Mesodermal cell (in vitro differentiated cells): Measurements from ENCODE around the gene ZSCAN30.
"Not testable (repeated sequence)": the region's sequence is repeated elsewhere in the genome, so short reads cannot be mapped to it uniquely, and the experiment has no call there.

Experiments
- H3K27ac ChIP-seq: 2 replicates; pipeline ENCODE4 v1.7.0; 2013; ENCODE audit warnings: mild to moderate bottlenecking, low read depth, low read length, moderate library complexity; ENCODE audit not compliant: severe bottlenecking
- H3K36me3 ChIP-seq: 2 replicates; pipeline ENCODE4 v1.7.1; 2013; ENCODE audit warnings: mild to moderate bottlenecking, low read length, moderate library complexity; ENCODE audit not compliant: control insufficient read depth, insufficient read depth
- H3K4me1 ChIP-seq: one replicate; pipeline ENCODE4 v1.7.1; 2013; ENCODE audit warnings: mild to moderate bottlenecking, low read length; ENCODE audit not compliant: insufficient read depth, control insufficient read depth, poor library complexity, severe bottlenecking
- H3K4me3 ChIP-seq: 2 replicates; pipeline ENCODE4 v1.7.0; 2013; ENCODE audit warnings: low read length, control low read depth, mild to moderate bottlenecking; ENCODE audit not compliant: insufficient read depth, poor library complexity, severe bottlenecking; ENCODE audit errors: extremely low read depth
- H3K9me3 ChIP-seq: 2 replicates; pipeline ENCODE4 v1.7.1; 2013; ENCODE audit warnings: mild to moderate bottlenecking, low read length, moderate library complexity; ENCODE audit not compliant: control insufficient read depth
- WGBS, 2 experiments: methylation state at CpG; one replicate each; pipeline ENCODE4 v1.1.5; 2013; ENCODE audit warnings: missing lambda C conversion rate in 2 of 2; ENCODE audit not compliant: insufficient coverage in 2 of 2; 5-methylcytosine and 5-hydroxymethylcytosine counted together

ZSCAN30 gene

DNA sequence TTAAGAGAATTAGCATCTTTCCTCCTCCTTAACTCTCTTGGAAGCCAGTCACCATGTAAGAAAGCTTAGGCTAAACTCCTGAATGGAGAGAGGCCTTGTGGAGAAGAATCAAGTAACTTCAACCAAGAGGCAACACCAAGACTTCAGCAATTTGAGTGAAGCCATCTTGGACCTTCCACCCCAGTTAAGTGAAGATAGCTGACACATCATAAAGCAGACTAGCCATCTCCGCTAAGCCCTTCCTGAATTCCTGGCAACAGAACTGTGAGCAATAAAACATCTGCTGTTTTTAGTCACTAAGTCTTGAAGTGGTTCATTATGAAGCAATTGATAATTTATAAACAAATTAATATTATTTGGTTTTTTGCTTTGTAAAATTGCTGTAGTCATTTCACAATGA, 50.7 kb downstream of the ZSCAN30 start:
- no CpG with 5 or more reads among the region's 1 CpG for WGBS, 2 experiments
- peaks cover 15% of the 10 kb centered on the region for H3K9me3 ChIP-seq
- H3K4me3 ChIP-seq, result no peak overlapping the region
- H3K4me1 ChIP-seq, result peaks cover 6% of the 10 kb centered on the region
- no peak overlapping the region for H3K27ac ChIP-seq
- H3K36me3 ChIP-seq, result peaks cover 22% of the 10 kb centered on the region

DNA sequence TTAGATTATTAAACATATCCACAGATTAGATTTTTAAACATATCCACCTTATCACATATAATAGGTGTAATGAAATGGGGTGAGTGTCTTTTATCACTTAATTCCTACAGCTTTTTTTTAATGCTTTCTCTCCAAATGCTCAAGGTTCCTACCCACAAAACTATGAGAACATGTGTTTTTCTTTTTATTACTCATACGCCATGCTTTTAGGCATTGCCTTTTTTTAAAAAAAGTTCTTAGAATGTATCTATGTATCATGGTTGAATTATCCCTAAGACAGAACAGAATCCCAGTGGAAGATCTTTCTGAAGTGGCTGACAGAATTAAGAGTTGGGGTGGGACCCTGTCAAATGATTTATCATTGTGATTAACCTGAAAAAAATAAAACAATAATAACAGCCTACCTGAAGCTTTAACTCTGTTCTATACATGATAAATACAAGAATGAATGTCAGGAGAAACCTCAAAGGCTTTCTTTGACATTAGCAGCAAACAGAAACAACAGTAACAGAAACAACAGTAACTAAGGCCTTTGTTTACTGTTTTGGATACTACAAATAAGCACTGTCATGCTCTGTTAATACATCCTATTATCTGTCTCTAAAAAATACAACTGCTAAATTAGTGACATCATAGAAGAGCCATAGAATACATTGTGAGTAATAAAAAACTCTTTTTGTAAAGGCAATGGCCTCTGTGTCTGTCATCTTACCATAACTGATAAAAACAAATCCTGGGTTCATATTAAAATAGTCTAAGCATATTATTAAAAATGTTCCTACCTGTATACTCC, 53.3 kb downstream of the ZSCAN30 start:
- H3K4me1 ChIP-seq, result no peaks in the 10 kb centered on the region
- no peaks in the 10 kb centered on the region for H3K9me3 ChIP-seq
- H3K4me3 ChIP-seq, result no peak overlapping the region
- no CpG with 5 or more reads among the region's 1 CpG for WGBS, 2 experiments
- H3K36me3 ChIP-seq, result no peaks in the 10 kb centered on the region
- H3K27ac ChIP-seq, result no peak overlapping the region

DNA sequence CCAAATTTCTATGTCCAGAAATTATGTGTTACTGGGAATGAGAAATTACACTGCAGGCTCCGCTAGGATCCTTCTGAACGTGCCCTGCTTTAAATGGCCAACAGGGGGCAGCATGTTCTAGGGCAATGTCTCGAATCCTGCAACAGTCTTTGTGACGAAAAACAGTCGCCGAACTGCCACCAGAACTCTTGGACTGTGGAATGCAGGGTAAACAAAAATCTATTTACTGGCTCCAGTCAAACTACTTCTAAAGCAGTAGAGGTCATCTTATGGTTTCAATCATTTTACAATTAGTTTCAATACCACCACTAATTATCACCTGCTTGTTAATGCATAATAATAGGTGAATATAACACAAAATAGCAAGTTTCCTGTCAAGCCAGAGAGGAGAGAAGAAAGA, 59.0 kb downstream of the ZSCAN30 start:
- H3K4me1 ChIP-seq, result no peaks in the 10 kb centered on the region
- H3K4me3 ChIP-seq, result no peak overlapping the region
- no peaks in the 10 kb centered on the region for H3K36me3 ChIP-seq
- H3K27ac ChIP-seq, result peak overlapping the region; percentile 64
- H3K9me3 ChIP-seq, result no peaks in the 10 kb centered on the region
- WGBS, 2 experiments, result 7 to 8% methylated on average over 2 to 4 of the region's 6 CpGs

GRCh38 chr18:35227254-35227653, 62.8 kb downstream of the ZSCAN30 start:
- WGBS, 2 experiments, result 88 to 100% methylated on average over 1 of the region's 1 CpG
- H3K4me1 ChIP-seq, result no peaks in the 10 kb centered on the region

DNA sequence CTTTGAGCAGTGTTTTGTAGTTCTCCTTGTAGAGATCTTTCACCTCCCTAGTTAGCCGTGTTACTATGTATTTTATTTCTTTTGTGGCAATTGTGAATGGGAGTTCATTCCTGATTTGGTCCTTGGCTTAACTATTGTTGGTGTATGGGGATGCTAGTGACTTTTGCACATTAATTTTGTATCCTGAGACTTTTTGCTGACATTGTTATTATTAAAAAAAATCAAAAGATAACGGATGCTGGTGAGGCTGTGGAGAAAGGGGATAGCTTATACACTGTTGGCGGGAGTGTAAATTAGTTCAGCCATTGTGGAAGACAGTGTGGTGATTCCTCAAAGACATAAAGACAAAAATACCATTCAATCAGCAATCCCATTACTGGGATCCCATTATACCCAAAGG, 66.2 kb downstream of the ZSCAN30 start:
- Histone ChIP-seq H3K36me3 (no peaks in the 10 kb centered on the region), H3K27ac (no peak overlapping the region), H3K4me3 (no peak overlapping the region), H3K4me1 (no peaks in the 10 kb centered on the region), H3K9me3 (no peaks in the 10 kb centered on the region)
- 100% methylated on average over 1 of the region's 3 CpGs; no CpG with 5 or more reads in 1 of the 2 experiments for whole genome bisulfite sequencing, 2 experiments

More at GRCh38 chr18:35227254-35227653, 62.8 kb downstream of the ZSCAN30 start:
- no peak overlapping the region for H3K27ac ChIP-seq
- H3K4me3 ChIP-seq, result no peak overlapping the region
- H3K9me3 ChIP-seq, result no peaks in the 10 kb centered on the region
- H3K36me3 ChIP-seq, result no peaks in the 10 kb centered on the region

DNA sequence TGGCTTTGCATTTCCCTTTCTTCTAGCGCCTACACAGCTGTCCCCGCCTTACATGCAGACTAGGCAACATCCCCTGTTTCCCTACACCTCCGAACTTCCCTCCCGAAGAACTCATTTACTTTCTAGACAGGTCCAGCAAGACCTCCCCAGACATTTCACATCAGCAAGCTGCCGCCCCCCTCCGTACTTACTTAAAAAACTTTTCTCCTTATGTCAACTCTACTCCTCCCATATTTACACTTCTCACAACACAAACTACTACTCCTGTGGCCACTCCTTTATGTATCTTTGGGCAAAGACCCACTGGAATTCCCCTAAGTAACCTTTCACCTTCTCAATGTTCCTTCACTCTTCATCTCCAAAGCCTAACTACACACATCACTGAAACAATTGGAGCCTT, 69.6 kb downstream of the ZSCAN30 start:
- Histone ChIP-seq H3K4me1 (no peaks in the 10 kb centered on the region), H3K36me3 (no peaks in the 10 kb centered on the region), H3K27ac (no peak overlapping the region), H3K4me3 (no peak overlapping the region), H3K9me3 (no peaks in the 10 kb centered on the region)
- 83 to 94% methylated on average over 6 of the region's 6 CpGs for WGBS, 2 experiments

DNA sequence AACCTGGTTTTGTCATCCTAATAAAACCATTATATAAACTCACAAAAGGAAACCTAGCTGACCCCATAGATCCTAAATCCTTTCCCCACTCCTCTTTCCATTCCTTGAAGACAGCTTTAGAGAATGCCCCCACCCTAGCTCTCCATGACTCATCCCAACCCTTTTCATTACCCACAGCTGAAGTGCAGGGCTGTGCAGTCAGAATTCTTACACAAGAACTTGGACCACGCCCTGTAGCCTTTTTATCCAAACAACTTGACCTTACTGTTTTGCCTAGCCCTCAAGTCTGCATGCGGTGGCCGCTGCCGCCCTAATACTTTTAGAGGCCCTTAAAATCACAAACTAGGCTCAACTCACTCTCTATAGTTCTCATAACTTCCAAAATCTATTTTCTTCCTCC, 70.7 kb downstream of the ZSCAN30 start:
- H3K4me3 ChIP-seq, H3K9me3 ChIP-seq, H3K27ac ChIP-seq, H3K4me1 ChIP-seq, H3K36me3 ChIP-seq: not testable (repeated sequence)
- 97 to 98% methylated on average over 4 of the region's 4 CpGs for WGBS, 2 experiments

DNA sequence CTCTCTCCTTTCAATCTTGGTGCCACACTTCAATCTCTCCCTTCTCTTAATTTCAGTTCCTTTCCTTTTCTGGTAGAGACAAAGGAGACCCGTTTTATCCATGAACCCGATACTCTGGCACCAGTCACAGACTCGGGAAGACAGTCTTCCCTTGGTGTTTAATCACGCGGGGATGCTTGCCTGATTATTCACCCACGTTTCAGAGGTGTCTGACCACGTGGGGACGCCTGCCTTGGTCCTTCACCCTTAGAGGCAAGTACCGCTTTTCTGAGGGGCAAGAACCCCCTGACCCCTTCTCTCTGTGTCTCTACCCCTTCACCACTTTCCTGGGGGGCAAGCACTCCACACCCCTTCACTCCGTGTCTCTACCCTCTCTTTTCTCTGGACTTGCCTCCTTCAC, 73.4 kb downstream of the ZSCAN30 start:
- not testable (repeated sequence) for H3K9me3 ChIP-seq, H3K4me1 ChIP-seq, H3K36me3 ChIP-seq, H3K27ac ChIP-seq, H3K4me3 ChIP-seq
- WGBS, 2 experiments, result 75 to 84% methylated on average over 10 of the region's 10 CpGs

- Histone ChIP-seq H3K27ac (no peak overlapping the region), H3K9me3 (no peaks in the 10 kb centered on the region), H3K36me3 (no peaks in the 10 kb centered on the region), H3K4me3 (no peak overlapping the region), H3K4me1 (no peaks in the 10 kb centered on the region)
- 86% methylated on average over 1 of the region's 1 CpG; no CpG with 5 or more reads in 1 of the 2 experiments for WGBS, 2 experiments
Observed at GRCh38 chr18:35215026-35215425, 75.0 kb downstream of the ZSCAN30 start.

- H3K27ac ChIP-seq, H3K4me1 ChIP-seq, H3K4me3 ChIP-seq, H3K9me3 ChIP-seq, H3K36me3 ChIP-seq: not testable (repeated sequence)
- WGBS, 2 experiments, result 100% methylated on average over 2 of the region's 30 CpGs
Observed at GRCh38 chr18:35205746-35206458, 84.1 kb downstream of the ZSCAN30 start.

DNA sequence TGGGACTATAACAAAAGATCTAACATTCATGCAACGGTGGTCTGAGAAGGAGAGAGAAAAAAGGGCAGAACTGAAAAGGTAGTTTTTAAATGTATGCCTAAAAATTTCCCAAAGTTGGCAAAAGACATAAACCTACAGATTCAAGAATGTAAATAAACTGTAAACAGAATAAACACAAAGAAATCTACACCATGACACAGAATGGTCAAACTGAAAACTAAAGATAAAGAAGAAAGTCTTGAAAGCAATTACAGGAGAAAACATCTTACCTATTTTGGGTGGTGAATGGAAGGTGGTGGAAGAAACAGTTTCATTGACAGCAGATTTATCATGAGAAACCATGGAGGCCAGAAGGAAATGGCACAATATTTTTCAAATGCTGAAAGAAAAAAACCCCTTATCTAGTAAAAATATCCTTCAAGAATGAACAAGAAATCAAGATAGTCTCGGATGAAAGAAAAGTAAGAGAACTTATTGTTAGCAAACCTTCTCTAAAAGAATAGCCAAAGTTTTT, 84.8 kb downstream of the ZSCAN30 start:
- H3K27ac ChIP-seq, result no peak overlapping the region
- no peaks in the 10 kb centered on the region for H3K36me3 ChIP-seq
- peaks cover 8% of the 10 kb centered on the region for H3K9me3 ChIP-seq
- H3K4me1 ChIP-seq, result no peaks in the 10 kb centered on the region
- H3K4me3 ChIP-seq, result no peak overlapping the region
- WGBS, 2 experiments, result no CpG with 5 or more reads among the region's 2 CpGs
